Central memory CD8-positive, alpha-beta T cell (primary cell): ENCODE data around the gene TNKS1BP1.
"Not testable (repeated sequence)": the region's sequence is repeated elsewhere in the genome, so short reads cannot be mapped to it uniquely, and the experiment has no call there.

Experiments used
- ATAC-seq: fragments of 150-1000 bp; cut with Tn5 transposase; replicated peaks from 2 replicates; pipeline ENCODE4 v1.10.0; 2022; ENCODE audit warnings: mild to moderate bottlenecking, moderate FRiP score, moderate number of reproducible peaks; ENCODE audit not compliant: poor library complexity, severe bottlenecking; ENCODE audit errors: extremely low read depth
- DNase-seq, 2 donors: peaks; one replicate each; pipeline ENCODE4 v3.0.0; 2021; ENCODE audit warnings: low spot score in 2 of 2
- H3K27ac Mint-ChIP-seq: one replicate; pipeline ENCODE4 v1.8.0; 2022; ENCODE audit warnings: low read depth, mild to moderate bottlenecking, moderate library complexity, mixed read lengths
- H3K27me3 Mint-ChIP-seq: one replicate; pipeline ENCODE4 v1.8.0; 2022; ENCODE audit warnings: mixed read lengths
- H3K36me3 Mint-ChIP-seq: one replicate; pipeline ENCODE4 v1.8.0; 2022; ENCODE audit warnings: mild to moderate bottlenecking, moderate library complexity, mixed read lengths; ENCODE audit not compliant: insufficient read depth
- H3K4me1 Mint-ChIP-seq: one replicate; pipeline ENCODE4 v1.8.0; 2022; ENCODE audit warnings: mixed read lengths
- H3K4me3 Mint-ChIP-seq: one replicate; pipeline ENCODE4 v1.8.0; 2022; ENCODE audit warnings: mild to moderate bottlenecking, moderate library complexity, mixed read lengths
- H3K9me3 Mint-ChIP-seq: one replicate; pipeline ENCODE4 v1.8.0; 2022; ENCODE audit warnings: mixed read lengths

TNKS1BP1 gene

GRCh38 chr11:57302489-57302888 is 22.3 kb downstream of the TNKS1BP1 start:
- no peak for ATAC-seq
- Mint-ChIP-seq H3K36me3 (peaks cover 1% of the 10 kb centered on the region), H3K4me1 (peaks cover 5% of the 10 kb centered on the region)

GRCh38 chr11:57301711-57302423 is 22.9 kb downstream of the TNKS1BP1 start:
- H3K9me3 Mint-ChIP-seq = no peaks in the 10 kb centered on the region
- no peak overlapping the region for H3K4me3 Mint-ChIP-seq
- DNase-seq (no peak), ATAC-seq (no peak)
- no peaks in the 10 kb centered on the region for H3K36me3 Mint-ChIP-seq
- no peaks in the 10 kb centered on the region for H3K27me3 Mint-ChIP-seq
- H3K4me1 Mint-ChIP-seq = no peaks in the 10 kb centered on the region
- no peak overlapping the region for H3K27ac Mint-ChIP-seq

More at GRCh38 chr11:57302489-57302888, 22.3 kb downstream of the TNKS1BP1 start:
- Mint-ChIP-seq H3K4me3 (no peak overlapping the region), H3K27ac (no peak overlapping the region), H3K9me3 (no peaks in the 10 kb centered on the region), H3K27me3 (no peaks in the 10 kb centered on the region)
- DNase-seq = no peak

- Mint-ChIP-seq H3K27ac (no peak overlapping the region), H3K27me3 (no peaks in the 10 kb centered on the region), H3K36me3 (no peaks in the 10 kb centered on the region), H3K4me1 (no peaks in the 10 kb centered on the region), H3K9me3 (no peaks in the 10 kb centered on the region), H3K4me3 (no peak overlapping the region)
- ATAC-seq = no peak
- DNase-seq = no peak
Observed at GRCh38 chr11:57300785-57301184, 24.0 kb downstream of the TNKS1BP1 start.

- no peak for DNase-seq
- H3K4me1 Mint-ChIP-seq = no peaks in the 10 kb centered on the region
- peaks cover 1% of the 10 kb centered on the region for H3K36me3 Mint-ChIP-seq
- no peak overlapping the region for H3K27ac Mint-ChIP-seq
- H3K9me3 Mint-ChIP-seq = no peaks in the 10 kb centered on the region
- no peaks in the 10 kb centered on the region for H3K27me3 Mint-ChIP-seq
- no peak overlapping the region for H3K4me3 Mint-ChIP-seq
- no peak for ATAC-seq
Observed at GRCh38 chr11:57299150-57299737, 25.5 kb downstream of the TNKS1BP1 start.

- H3K36me3 Mint-ChIP-seq = peaks cover 1% of the 10 kb centered on the region
- H3K4me1 Mint-ChIP-seq = no peaks in the 10 kb centered on the region
- H3K9me3 Mint-ChIP-seq = no peaks in the 10 kb centered on the region
- no peaks in the 10 kb centered on the region for H3K27me3 Mint-ChIP-seq
- H3K4me3 Mint-ChIP-seq = no peak overlapping the region
- DNase-seq = no peak
- ATAC-seq = no peak
- no peak overlapping the region for H3K27ac Mint-ChIP-seq
Observed at GRCh38 chr11:57297221-57297620, 27.5 kb downstream of the TNKS1BP1 start.

GRCh38 chr11:57296205-57296604 is 28.5 kb downstream of the TNKS1BP1 start:
- not testable (repeated sequence) for H3K4me1 Mint-ChIP-seq, H3K9me3 Mint-ChIP-seq, H3K4me3 Mint-ChIP-seq, H3K27me3 Mint-ChIP-seq, DNase-seq, ATAC-seq, H3K27ac Mint-ChIP-seq, H3K36me3 Mint-ChIP-seq

GRCh38 chr11:57294225-57295131 is 30.3 kb downstream of the TNKS1BP1 start:
- ATAC-seq (no peak), DNase-seq (no peak)
- H3K4me3 Mint-ChIP-seq = no peak overlapping the region
- no peaks in the 10 kb centered on the region for H3K4me1 Mint-ChIP-seq
- peaks cover 1% of the 10 kb centered on the region for H3K36me3 Mint-ChIP-seq
- H3K9me3 Mint-ChIP-seq = no peaks in the 10 kb centered on the region
- no peak overlapping the region for H3K27ac Mint-ChIP-seq
- peaks cover 21% of the 10 kb centered on the region for H3K27me3 Mint-ChIP-seq

GRCh38 chr11:57290288-57290687 is 34.5 kb downstream of the TNKS1BP1 start:
- H3K9me3 Mint-ChIP-seq = no peaks in the 10 kb centered on the region
- no peak for ATAC-seq
- H3K4me3 Mint-ChIP-seq = no peak overlapping the region
- H3K27me3 Mint-ChIP-seq = peaks cover 31% of the 10 kb centered on the region
- no peak for DNase-seq
- H3K36me3 Mint-ChIP-seq = peaks cover 1% of the 10 kb centered on the region
- H3K4me1 Mint-ChIP-seq = no peaks in the 10 kb centered on the region
- no peak overlapping the region for H3K27ac Mint-ChIP-seq

- no peak overlapping the region for H3K27ac Mint-ChIP-seq
- peaks cover 31% of the 10 kb centered on the region for H3K27me3 Mint-ChIP-seq
- DNase-seq (no peak), ATAC-seq (no peak)
- no peaks in the 10 kb centered on the region for H3K36me3 Mint-ChIP-seq
- no peak overlapping the region for H3K4me3 Mint-ChIP-seq
- no peaks in the 10 kb centered on the region for H3K9me3 Mint-ChIP-seq
- H3K4me1 Mint-ChIP-seq = no peaks in the 10 kb centered on the region
Observed at GRCh38 chr11:57288771-57289579, 35.8 kb downstream of the TNKS1BP1 start.

GRCh38 chr11:57287884-57288283 is 36.9 kb downstream of the TNKS1BP1 start:
- Mint-ChIP-seq H3K27ac (no peak overlapping the region), H3K4me1 (no peaks in the 10 kb centered on the region), H3K36me3 (no peaks in the 10 kb centered on the region), H3K27me3 (peaks cover 31% of the 10 kb centered on the region), H3K9me3 (no peaks in the 10 kb centered on the region), H3K4me3 (no peak overlapping the region)
- ATAC-seq (no peak), DNase-seq (no peak)

- Mint-ChIP-seq H3K9me3 (no peaks in the 10 kb centered on the region), H3K4me1 (no peaks in the 10 kb centered on the region), H3K4me3 (no peak overlapping the region), H3K27me3 (peaks cover 15% of the 10 kb centered on the region), H3K27ac (no peak overlapping the region), H3K36me3 (no peaks in the 10 kb centered on the region)
- DNase-seq (no peak), ATAC-seq (no peak)
Observed at GRCh38 chr11:57283231-57283990, 41.3 kb downstream of the TNKS1BP1 start.
